ENCODE measurements around the gene RHOH.

The RHOH gene

DNA sequence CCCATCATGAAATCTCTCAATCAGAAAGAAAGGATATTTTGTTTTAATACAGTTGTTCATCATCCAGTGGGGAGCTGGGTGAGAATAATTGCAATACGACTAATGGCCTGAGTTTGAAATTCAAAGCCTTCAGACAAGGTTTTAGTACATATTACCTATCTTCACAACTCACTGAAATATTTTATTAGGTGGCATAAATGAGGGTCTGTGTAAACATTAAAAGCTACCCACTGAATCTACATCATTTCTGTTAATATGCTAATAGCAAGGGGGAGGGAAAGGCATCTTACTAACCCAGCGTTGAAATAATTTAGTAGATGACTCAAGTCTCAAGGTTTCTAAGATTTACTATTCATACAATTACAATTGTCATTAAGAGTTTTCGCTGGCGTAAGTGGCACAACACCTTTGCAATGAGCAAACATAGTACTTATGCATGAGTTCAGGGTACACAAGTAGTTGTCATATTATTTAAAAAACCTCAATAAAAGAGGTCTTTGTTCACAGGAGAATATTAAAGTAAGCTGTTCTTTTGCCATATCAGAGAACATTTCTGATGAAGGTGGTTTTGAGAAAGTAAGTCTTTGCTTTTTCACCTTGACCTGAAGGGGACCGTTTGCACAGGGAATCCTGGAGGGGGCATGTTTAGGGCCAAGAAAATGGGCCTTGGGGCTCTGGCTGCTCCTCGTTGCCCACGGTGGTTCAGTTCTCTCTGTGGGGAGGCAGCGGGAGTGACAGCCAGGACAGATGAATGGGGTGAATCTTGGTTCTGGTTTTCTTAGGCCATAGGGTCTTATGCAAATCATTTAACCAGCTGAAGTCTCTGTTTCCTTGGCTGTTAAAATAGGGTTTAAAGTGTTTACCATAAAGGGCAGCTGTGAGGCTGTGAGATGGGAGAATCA is 4.5 kb upstream of the RHOH start:
- ATAC-seq: no peak
- TF ChIP-seq RARB (CRISPR knock-in tag; IDR thresholded peaks at IDR 0.05) (no peak), GLIS3 (CRISPR knock-in tag; IDR thresholded peaks at IDR 0.05) (no peak), SNAI2 (CRISPR knock-in tag; IDR thresholded peaks at IDR 0.05) (no peak), TOX (CRISPR knock-in tag; IDR thresholded peaks at IDR 0.05; ENCODE audit: borderline replicate concordance) (no peak), ESRRG (CRISPR knock-in tag; IDR thresholded peaks at IDR 0.05) (no peak), ZFP3 (CRISPR knock-in tag; IDR thresholded peaks at IDR 0.05) (no peak), ZNF8 (CRISPR knock-in tag; IDR thresholded peaks at IDR 0.05) (no peak), ISL1 (CRISPR knock-in tag; IDR thresholded peaks at IDR 0.05) (no peak)
- TF ChIP-seq, protein P1, sequence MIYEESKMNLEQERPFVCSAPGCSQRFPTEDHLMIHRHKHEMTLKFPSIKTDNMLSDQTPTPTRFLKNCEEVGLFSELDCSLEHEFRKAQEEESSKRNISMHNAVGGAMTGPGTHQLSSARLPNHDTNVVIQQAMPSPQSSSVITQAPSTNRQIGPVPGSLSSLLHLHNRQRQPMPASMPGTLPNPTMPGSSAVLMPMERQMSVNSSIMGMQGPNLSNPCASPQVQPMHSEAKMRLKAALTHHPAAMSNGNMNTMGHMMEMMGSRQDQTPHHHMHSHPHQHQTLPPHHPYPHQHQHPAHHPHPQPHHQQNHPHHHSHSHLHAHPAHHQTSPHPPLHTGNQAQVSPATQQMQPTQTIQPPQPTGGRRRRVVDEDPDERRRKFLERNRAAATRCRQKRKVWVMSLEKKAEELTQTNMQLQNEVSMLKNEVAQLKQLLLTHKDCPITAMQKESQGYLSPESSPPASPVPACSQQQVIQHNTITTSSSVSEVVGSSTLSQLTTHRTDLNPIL (CRISPR knock-in tag; IDR thresholded peaks at IDR 0.05; ENCODE audit: low read depth): no peak
- TF ChIP-seq, protein P2, sequence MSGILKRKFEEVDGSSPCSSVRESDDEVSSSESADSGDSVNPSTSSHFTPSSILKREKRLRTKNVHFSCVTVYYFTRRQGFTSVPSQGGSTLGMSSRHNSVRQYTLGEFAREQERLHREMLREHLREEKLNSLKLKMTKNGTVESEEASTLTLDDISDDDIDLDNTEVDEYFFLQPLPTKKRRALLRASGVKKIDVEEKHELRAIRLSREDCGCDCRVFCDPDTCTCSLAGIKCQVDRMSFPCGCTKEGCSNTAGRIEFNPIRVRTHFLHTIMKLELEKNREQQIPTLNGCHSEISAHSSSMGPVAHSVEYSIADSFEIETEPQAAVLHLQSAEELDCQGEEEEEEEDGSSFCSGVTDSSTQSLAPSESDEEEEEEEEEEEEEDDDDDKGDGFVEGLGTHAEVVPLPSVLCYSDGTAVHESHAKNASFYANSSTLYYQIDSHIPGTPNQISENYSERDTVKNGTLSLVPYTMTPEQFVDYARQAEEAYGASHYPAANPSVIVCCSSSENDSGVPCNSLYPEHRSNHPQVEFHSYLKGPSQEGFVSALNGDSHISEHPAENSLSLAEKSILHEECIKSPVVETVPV (CRISPR knock-in tag; IDR thresholded peaks at IDR 0.05): no peak

DNA sequence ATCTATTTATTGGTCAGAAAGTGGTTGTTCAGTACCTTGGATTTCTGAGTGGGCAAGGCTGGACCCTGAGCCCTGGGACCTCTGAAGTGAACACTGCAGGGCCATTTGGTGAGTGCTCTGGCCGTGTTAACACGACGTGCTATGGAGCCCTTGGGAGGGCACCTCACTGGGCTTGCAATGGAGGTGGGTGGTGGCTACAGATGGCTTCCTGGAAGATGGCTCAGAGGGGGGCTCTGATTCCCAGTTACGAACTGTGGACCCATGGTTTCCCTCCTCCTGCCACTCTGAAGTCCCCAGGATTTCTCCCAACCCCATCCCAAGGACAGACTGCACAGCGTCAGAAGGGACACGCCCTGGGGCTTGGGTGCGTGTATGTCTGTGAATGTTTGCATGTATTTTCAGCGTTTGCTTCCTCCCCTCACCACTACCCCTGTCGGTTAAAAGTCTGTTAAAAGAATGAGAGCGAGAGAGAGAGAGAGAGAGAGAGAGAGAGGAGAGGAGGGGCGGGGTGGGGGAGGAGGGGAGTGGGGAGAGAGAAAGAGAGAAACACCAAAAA is 3.7 kb upstream of the RHOH start:
- no peak for ATAC-seq
- TF ChIP-seq TCF4 (CRISPR knock-in tag; IDR thresholded peaks at IDR 0.05; ENCODE audit: borderline replicate concordance) (no peak), ZNF8 (CRISPR knock-in tag; IDR thresholded peaks at IDR 0.05) (no peak), ESRRG (CRISPR knock-in tag; IDR thresholded peaks at IDR 0.05) (no peak), ZNF565 (CRISPR knock-in tag; conservative IDR thresholded peaks at IDR 0.05; ENCODE audit: low read depth) (no peak), OSR1 (CRISPR knock-in tag; IDR thresholded peaks at IDR 0.05) (no peak)
- TF ChIP-seq, protein P2 (CRISPR knock-in tag; IDR thresholded peaks at IDR 0.05): no peak

DNA sequence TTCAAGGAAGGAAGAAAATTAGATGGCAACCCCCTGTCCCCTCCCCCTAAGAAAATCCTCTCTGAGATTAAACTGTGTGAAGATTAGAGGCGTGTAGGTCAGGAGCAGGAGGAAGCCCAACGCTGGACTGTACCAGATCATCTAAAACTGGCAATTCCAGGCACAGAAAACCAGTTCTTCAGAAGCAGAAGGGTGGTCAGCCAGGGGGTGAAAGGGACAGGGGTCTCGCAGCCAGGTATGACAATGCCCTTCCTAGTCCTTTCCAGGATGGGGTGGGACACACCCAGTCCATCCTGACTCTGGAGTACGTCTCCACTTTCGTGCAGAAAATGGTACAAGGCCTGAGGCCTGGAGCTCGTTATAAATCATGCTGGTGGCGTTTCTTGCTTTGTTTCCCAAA is 3.3 kb upstream of the RHOH start:
- no peak for ATAC-seq
- TF ChIP-seq CSDC2 (CRISPR knock-in tag; IDR thresholded peaks at IDR 0.05) (no peak), BACH2 (CRISPR knock-in tag; IDR thresholded peaks at IDR 0.05; ENCODE audit: borderline replicate concordance) (no peak), PPARA (CRISPR knock-in tag; IDR thresholded peaks at IDR 0.05; ENCODE audit: borderline replicate concordance) (no peak), GLIS3 (CRISPR knock-in tag; IDR thresholded peaks at IDR 0.05) (no peak), TOX (CRISPR knock-in tag; IDR thresholded peaks at IDR 0.05; ENCODE audit: borderline replicate concordance) (no peak), ZNF565 (CRISPR knock-in tag; conservative IDR thresholded peaks at IDR 0.05; ENCODE audit: low read depth) (no peak), ISL1 (CRISPR knock-in tag; IDR thresholded peaks at IDR 0.05) (no peak), ZC3H10 (CRISPR knock-in tag; IDR thresholded peaks at IDR 0.05) (no peak), ZFP30 (CRISPR knock-in tag; IDR thresholded peaks at IDR 0.05) (no peak), ARNTL (CRISPR knock-in tag; IDR thresholded peaks at IDR 0.05; ENCODE audit: borderline replicate concordance, low read depth) (no peak), ZNF8 (CRISPR knock-in tag; IDR thresholded peaks at IDR 0.05) (no peak), OSR1 (CRISPR knock-in tag; IDR thresholded peaks at IDR 0.05) (no peak), ESRRG (CRISPR knock-in tag; IDR thresholded peaks at IDR 0.05) (no peak)
- TF ChIP-seq, protein P2 (CRISPR knock-in tag; IDR thresholded peaks at IDR 0.05): no peak
- TF ChIP-seq, protein P3, sequence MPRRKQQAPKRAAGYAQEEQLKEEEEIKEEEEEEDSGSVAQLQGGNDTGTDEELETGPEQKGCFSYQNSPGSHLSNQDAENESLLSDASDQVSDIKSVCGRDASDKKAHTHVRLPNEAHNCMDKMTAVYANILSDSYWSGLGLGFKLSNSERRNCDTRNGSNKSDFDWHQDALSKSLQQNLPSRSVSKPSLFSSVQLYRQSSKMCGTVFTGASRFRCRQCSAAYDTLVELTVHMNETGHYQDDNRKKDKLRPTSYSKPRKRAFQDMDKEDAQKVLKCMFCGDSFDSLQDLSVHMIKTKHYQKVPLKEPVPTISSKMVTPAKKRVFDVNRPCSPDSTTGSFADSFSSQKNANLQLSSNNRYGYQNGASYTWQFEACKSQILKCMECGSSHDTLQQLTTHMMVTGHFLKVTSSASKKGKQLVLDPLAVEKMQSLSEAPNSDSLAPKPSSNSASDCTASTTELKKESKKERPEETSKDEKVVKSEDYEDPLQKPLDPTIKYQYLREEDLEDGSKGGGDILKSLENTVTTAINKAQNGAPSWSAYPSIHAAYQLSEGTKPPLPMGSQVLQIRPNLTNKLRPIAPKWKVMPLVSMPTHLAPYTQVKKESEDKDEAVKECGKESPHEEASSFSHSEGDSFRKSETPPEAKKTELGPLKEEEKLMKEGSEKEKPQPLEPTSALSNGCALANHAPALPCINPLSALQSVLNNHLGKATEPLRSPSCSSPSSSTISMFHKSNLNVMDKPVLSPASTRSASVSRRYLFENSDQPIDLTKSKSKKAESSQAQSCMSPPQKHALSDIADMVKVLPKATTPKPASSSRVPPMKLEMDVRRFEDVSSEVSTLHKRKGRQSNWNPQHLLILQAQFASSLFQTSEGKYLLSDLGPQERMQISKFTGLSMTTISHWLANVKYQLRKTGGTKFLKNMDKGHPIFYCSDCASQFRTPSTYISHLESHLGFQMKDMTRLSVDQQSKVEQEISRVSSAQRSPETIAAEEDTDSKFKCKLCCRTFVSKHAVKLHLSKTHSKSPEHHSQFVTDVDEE (CRISPR knock-in tag; IDR thresholded peaks at IDR 0.05): no peak
- TF ChIP-seq, protein P4, sequence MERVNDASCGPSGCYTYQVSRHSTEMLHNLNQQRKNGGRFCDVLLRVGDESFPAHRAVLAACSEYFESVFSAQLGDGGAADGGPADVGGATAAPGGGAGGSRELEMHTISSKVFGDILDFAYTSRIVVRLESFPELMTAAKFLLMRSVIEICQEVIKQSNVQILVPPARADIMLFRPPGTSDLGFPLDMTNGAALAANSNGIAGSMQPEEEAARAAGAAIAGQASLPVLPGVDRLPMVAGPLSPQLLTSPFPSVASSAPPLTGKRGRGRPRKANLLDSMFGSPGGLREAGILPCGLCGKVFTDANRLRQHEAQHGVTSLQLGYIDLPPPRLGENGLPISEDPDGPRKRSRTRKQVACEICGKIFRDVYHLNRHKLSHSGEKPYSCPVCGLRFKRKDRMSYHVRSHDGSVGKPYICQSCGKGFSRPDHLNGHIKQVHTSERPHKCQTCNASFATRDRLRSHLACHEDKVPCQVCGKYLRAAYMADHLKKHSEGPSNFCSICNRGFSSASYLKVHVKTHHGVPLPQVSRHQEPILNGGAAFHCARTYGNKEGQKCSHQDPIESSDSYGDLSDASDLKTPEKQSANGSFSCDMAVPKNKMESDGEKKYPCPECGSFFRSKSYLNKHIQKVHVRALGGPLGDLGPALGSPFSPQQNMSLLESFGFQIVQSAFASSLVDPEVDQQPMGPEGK (CRISPR knock-in tag; IDR thresholded peaks at IDR 0.05; ENCODE audit: borderline replicate concordance): no peak
- TF ChIP-seq, protein P1 (CRISPR knock-in tag; IDR thresholded peaks at IDR 0.05; ENCODE audit: low read depth): no peak
- TF ChIP-seq, protein P5, sequence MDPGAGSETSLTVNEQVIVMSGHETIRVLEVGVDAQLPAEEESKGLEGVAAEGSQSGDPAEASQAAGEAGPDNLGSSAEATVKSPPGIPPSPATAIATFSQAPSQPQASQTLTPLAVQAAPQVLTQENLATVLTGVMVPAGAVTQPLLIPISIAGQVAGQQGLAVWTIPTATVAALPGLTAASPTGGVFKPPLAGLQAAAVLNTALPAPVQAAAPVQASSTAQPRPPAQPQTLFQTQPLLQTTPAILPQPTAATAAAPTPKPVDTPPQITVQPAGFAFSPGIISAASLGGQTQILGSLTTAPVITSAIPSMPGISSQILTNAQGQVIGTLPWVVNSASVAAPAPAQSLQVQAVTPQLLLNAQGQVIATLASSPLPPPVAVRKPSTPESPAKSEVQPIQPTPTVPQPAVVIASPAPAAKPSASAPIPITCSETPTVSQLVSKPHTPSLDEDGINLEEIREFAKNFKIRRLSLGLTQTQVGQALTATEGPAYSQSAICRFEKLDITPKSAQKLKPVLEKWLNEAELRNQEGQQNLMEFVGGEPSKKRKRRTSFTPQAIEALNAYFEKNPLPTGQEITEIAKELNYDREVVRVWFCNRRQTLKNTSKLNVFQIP (CRISPR knock-in tag; IDR thresholded peaks at IDR 0.05; ENCODE audit: borderline replicate concordance, low read depth): no peak

All from SK-N-SH treated with all-trans-retinoic acid at 6 μM for 48 hours (cell line).